H1 (cell line): ENCODE results near the gene FGF14. TPM values are rescaled to one million over a fixed set of nuclear protein-coding genes. Genes with fewer than 3 reads are reported as not detected.

Experiments used
- CTCF ChIA-PET: fragments of 300-600 bp; sonication (Branson Sonifier 250); formaldehyde crosslinking; loops from one replicate; lab custom pipeline; 2021; ENCODE audit not compliant: partially characterized antibody; lab: Charles Lee
- POLR2A ChIA-PET: fragments of 300-600 bp; sonication (Branson Sonifier 250); formaldehyde crosslinking; loops from one replicate; lab custom pipeline; 2021; ENCODE audit warnings: inconsistent platforms; ENCODE audit not compliant: partially characterized antibody; lab: Charles Lee
- DNase-seq, 2 experiments: peaks; one replicate each; pipeline versions ENCODE4 v3.0.0 to v3.0.0-alpha.2; 2010 to 2022; ENCODE audit warnings: low spot score in 2 of 2, low read depth in 1 of 2, mixed read lengths in 1 of 2
- FAIRE-seq: peaks from 2 replicates; lab custom pipeline; 2011; peaks lifted over from hg19 to GRCh38; lab: Jason Lieb, UNC
- H2AFZ ChIP-seq: 2 replicates; pipeline ENCODE4 v1.8.1; 2012; ENCODE audit warnings: low read length, inconsistent platforms
- H2AK5ac ChIP-seq: 2 replicates; pipeline ENCODE4 v1.6.1; 2013; ENCODE audit warnings: low read depth, low read length
- H2BK120ac ChIP-seq: replicated peaks from 2 replicates; pipeline ENCODE3; 2013; ENCODE audit warnings: low read depth, low read length, inconsistent platforms
- H2BK12ac ChIP-seq: 2 replicates; pipeline ENCODE4 v1.6.1; 2013; ENCODE audit warnings: low read depth, low read length
- H2BK15ac ChIP-seq: 2 replicates; pipeline ENCODE4 v1.6.1; 2013; ENCODE audit warnings: low read length
- H2BK20ac ChIP-seq: 2 replicates; pipeline ENCODE4 v1.6.1; 2013; ENCODE audit warnings: low read length
- H2BK5ac ChIP-seq: 2 replicates; pipeline ENCODE4 v1.6.1; 2013; ENCODE audit warnings: low read depth, low read length
- H3K14ac ChIP-seq: 2 replicates; pipeline ENCODE4 v1.6.1; 2013; ENCODE audit warnings: inconsistent platforms; ENCODE audit not compliant: insufficient read length
- H3K18ac ChIP-seq: 2 replicates; pipeline ENCODE4 v1.6.1; 2013; ENCODE audit warnings: low read length; ENCODE audit errors: extremely low read depth
- H3K23ac ChIP-seq: 2 replicates; pipeline ENCODE4 v1.6.1; 2013; ENCODE audit warnings: inconsistent platforms; ENCODE audit not compliant: insufficient read length
- H3K23me2 ChIP-seq: 2 replicates; pipeline ENCODE4 v1.6.1; 2013; ENCODE audit warnings: low read depth, low read length
- H3K27ac ChIP-seq: 2 replicates; pipeline ENCODE4 v1.6.1; 2011; ENCODE audit warnings: low read depth, low read length, inconsistent platforms
- H3K27me3 ChIP-seq, 4 experiments: replicated peaks in 1 of 4; 1 replicate in 1 of 4; 2 replicates in 3 of 4; pipeline versions ENCODE4 v1.6.1 to v1.8.1; 2011 to 2013; ENCODE audit warnings: low read length in 3 of 4, mild to moderate bottlenecking in 3 of 4, inconsistent platforms in 2 of 4, mixed read lengths in 2 of 4, moderate library complexity in 1 of 4; ENCODE audit not compliant: control insufficient read depth in 3 of 4, insufficient read depth in 3 of 4; ENCODE audit errors: extremely low read depth in 1 of 4
- H3K36me3 ChIP-seq, 4 experiments: 2 replicates each; pipeline versions ENCODE4 v1.6.1 to v1.8.1; 2011 to 2013; ENCODE audit warnings: mild to moderate bottlenecking in 4 of 4, low read length in 3 of 4, moderate library complexity in 2 of 4, control low read depth in 1 of 4, inconsistent platforms in 1 of 4; ENCODE audit not compliant: insufficient read depth in 4 of 4, control insufficient read depth in 2 of 4
- H3K4ac ChIP-seq: replicated peaks from 2 replicates; pipeline ENCODE3; 2013; ENCODE audit warnings: low read length, low read depth, mixed read lengths, inconsistent platforms; ENCODE audit not compliant: insufficient read length
- H3K4me1 ChIP-seq, 4 experiments: replicated peaks in 1 of 4; 1 replicate in 1 of 4; 2 replicates in 3 of 4; pipeline versions ENCODE4 v1.6.1 to v1.8.1; 2011 to 2013; ENCODE audit warnings: low read length in 3 of 4, inconsistent platforms in 2 of 4, mixed read lengths in 1 of 4; ENCODE audit not compliant: insufficient read depth in 4 of 4, control insufficient read depth in 3 of 4
- H3K4me2 ChIP-seq, 2 experiments: 2 replicates each; pipeline versions ENCODE4 v1.6.1 to v1.8.1; 2011 to 2013; ENCODE audit warnings: low read depth in 2 of 2, low read length in 2 of 2, control low read depth in 1 of 2, inconsistent platforms in 1 of 2, mild to moderate bottlenecking in 1 of 2; ENCODE audit not compliant: insufficient read depth in 1 of 2
- H3K4me3 ChIP-seq, 4 experiments: fragments of 200-600, 300-600 bp in 1 of 4; sonication (generic), shearing (Covaris generic), sonication (Bioruptor Twin) in 1 of 4; 2 replicates each; pipeline versions ENCODE4 v1.5.1 to v1.8.1; 2011 to 2016; ENCODE audit warnings: low read length in 4 of 4, low read depth in 3 of 4, control low read depth in 2 of 4, inconsistent platforms in 2 of 4, mild to moderate bottlenecking in 2 of 4, mixed read lengths in 1 of 4, moderate library complexity in 1 of 4; ENCODE audit not compliant: insufficient read depth in 2 of 4; ENCODE audit errors: extremely low read depth in 1 of 4
- H3K56ac ChIP-seq: replicated peaks from 2 replicates; pipeline ENCODE3; 2013; ENCODE audit warnings: low read depth, mild to moderate bottlenecking, mixed read lengths, low read length, inconsistent platforms; ENCODE audit not compliant: insufficient read length
- H3K79me1 ChIP-seq: 2 replicates; pipeline ENCODE4 v1.6.1; 2013; ENCODE audit warnings: low read depth, low read length, control low read depth
- H3K79me2 ChIP-seq, 2 experiments: 2 replicates each; pipeline versions ENCODE4 v1.6.1 to v1.8.1; 2012 to 2013; ENCODE audit warnings: low read length in 2 of 2, mild to moderate bottlenecking in 2 of 2, inconsistent platforms in 1 of 2; ENCODE audit not compliant: insufficient read depth in 2 of 2, control insufficient read depth in 1 of 2
- H3K9ac ChIP-seq, 4 experiments: replicated peaks in 1 of 4; 1 replicate in 1 of 4; 2 replicates in 3 of 4; pipeline versions ENCODE4 v1.6.1 to v1.8.1; 2011 to 2013; ENCODE audit warnings: low read depth in 3 of 4, low read length in 3 of 4, control low read depth in 2 of 4, mild to moderate bottlenecking in 2 of 4, moderate library complexity in 2 of 4, inconsistent platforms in 1 of 4; ENCODE audit errors: extremely low read depth in 1 of 4
- H3K9me3 ChIP-seq, 2 experiments: 2 replicates each; pipeline versions ENCODE4 v1.6.1 to v1.8.1; 2012 to 2013; ENCODE audit warnings: mild to moderate bottlenecking in 2 of 2, moderate library complexity in 2 of 2, control low read depth in 1 of 2, inconsistent platforms in 1 of 2, low read depth in 1 of 2, low read length in 1 of 2, mixed read lengths in 1 of 2; ENCODE audit not compliant: insufficient read depth in 2 of 2
- H4K20me1 ChIP-seq, 2 experiments: replicated peaks in 1 of 2; 2 replicates each; pipeline versions ENCODE3 to v1.8.1; 2011 to 2013; ENCODE audit warnings: inconsistent platforms in 2 of 2, low read length in 2 of 2, mild to moderate bottlenecking in 1 of 2; ENCODE audit not compliant: insufficient read depth in 2 of 2, control insufficient read depth in 1 of 2
- H4K5ac ChIP-seq: 2 replicates; pipeline ENCODE4 v1.6.1; 2013; ENCODE audit warnings: low read length, low read depth, mixed read lengths, inconsistent platforms; ENCODE audit not compliant: insufficient read length
- H4K8ac ChIP-seq: 2 replicates; pipeline ENCODE4 v1.8.0; 2013; ENCODE audit warnings: mild to moderate bottlenecking, moderate library complexity, low read length, inconsistent platforms; ENCODE audit not compliant: insufficient read depth; ENCODE audit errors: extremely low read depth
- H4K91ac ChIP-seq: replicated peaks from 2 replicates; pipeline ENCODE3; 2013; ENCODE audit warnings: low read length, mixed read lengths, inconsistent platforms; ENCODE audit not compliant: insufficient read length
- RBBP5 ChIP-seq: IDR thresholded peaks from 2 replicates; pipeline ENCODE4 v1.7.1; 2012; ENCODE audit warnings: low read depth, mild to moderate bottlenecking, inconsistent platforms, low read length, moderate library complexity, borderline replicate concordance
- SP4 ChIP-seq: IDR thresholded peaks from 2 replicates; pipeline ENCODE4 v1.6.1; 2012; ENCODE audit warnings: low read length, inconsistent platforms
- polyA plus RNA-seq, 7 experiments: library from polyadenylated mRNA; depleted of rRNA in 3 of 7; stranded (reverse) in 5 of 7; unstranded in 2 of 7; fragments of >200 nt in 5 of 7; fragments of 200-250 nt in 2 of 7; gene quantifications; 1 replicate in 5 of 7; 2 replicates in 1 of 7; 4 replicates in 1 of 7; pipeline versions ENCODE4 v1.2.1 to v1.2.3, GENCODE V29; 2011 to 2013; ENCODE audit warnings: missing spikeins in 2 of 7, mixed read lengths in 2 of 7
- total RNA-seq: library from RNA; stranded (reverse); fragmentation: NEBNext Ultra II Directional; extraction: Animal tissue kit (Norgen Biotek cat#: 25700); gene quantifications from 2 replicates; pipeline ENCODE4 v1.2.1, GENCODE V29; 2021

The FGF14 gene
- total and polyA plus RNA-seq, 2 of the 8 experiments (the other 6 are each of a cell fraction or from before 2014, with no cell fraction given) = 0.05 to 0.58 TPM

DNA sequence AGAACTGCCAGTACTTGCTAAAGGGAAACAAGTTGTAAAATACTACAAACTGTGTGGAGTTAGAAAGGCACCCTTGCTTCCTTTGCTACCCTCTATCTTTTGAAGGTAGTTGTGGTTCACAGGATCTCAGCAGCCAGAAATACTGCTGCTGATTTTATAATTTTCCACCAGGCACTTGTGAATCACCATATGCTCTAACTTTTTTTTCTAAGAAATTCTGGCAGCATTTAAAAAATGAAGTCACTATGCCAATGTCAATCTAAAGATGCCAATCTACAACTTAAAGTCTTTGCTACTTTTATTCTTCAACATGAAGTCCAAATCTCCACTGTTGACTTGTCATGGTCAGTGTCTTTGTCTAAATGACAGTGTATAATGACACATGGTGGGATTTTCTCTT, 621.6 kb downstream of the FGF14 start:
- Histone ChIP-seq H3K4ac (no peak overlapping the region), H3K79me2 (no peaks in the 10 kb centered on the region), H3K4me2 (no peak overlapping the region), H2BK5ac (no peak overlapping the region), H3K56ac (no peak overlapping the region), H3K79me1 (no peaks in the 10 kb centered on the region), H3K14ac (no peak overlapping the region), H3K4me3 (no peak overlapping the region), H2BK120ac (no peak overlapping the region), H4K8ac (no peak overlapping the region), H2AFZ (no peak overlapping the region), H3K9me3 (no peaks in the 10 kb centered on the region), H3K23me2 (no peaks in the 10 kb centered on the region), H3K4me1 (no peaks in the 10 kb centered on the region; a peak in 1 of 7 replicates), H3K27me3 (no peaks in the 10 kb centered on the region), H3K9ac (no peak overlapping the region), H3K23ac (no peak overlapping the region), H4K91ac (no peak overlapping the region), H3K27ac (no peak overlapping the region), H3K36me3 (no peaks in the 10 kb centered on the region), H2BK12ac (no peak overlapping the region), H2BK15ac (no peak overlapping the region), H2AK5ac (no peak overlapping the region), H2BK20ac (no peak overlapping the region), H4K20me1 (no peaks in the 10 kb centered on the region), H3K18ac (no peak overlapping the region), H4K5ac (no peak overlapping the region)
- DNase-seq (no peak), FAIRE-seq (no peak)
- POLR2A ChIA-PET = no interaction called here
- CTCF ChIA-PET = no interaction called here
- TF ChIP-seq RBBP5 = no peak
- no peak for TF ChIP-seq SP4
